ENCODE results near the gene SYMPK.

DNA sequence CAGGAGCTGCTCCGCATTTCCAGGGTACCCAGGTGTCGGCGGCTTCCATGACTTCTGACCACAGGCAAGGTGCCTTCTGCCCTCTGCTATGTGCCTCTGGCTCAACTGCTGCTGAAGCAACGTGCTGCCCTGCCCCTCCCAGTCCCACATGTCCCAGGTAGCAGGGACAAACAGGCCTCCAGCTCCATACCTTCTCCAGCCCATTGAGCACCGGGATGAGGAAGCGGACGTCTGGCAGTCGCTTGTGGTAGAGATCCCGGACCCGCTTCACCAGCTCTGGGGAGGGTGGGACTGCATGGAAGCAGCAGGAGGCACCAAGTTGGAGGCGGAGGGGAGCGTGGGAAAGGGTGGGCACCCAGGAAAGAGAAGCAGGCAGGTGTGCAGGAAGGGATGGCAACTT, 39.8 kb downstream of the SYMPK start:
- TF ChIP-seq, protein P1, sequence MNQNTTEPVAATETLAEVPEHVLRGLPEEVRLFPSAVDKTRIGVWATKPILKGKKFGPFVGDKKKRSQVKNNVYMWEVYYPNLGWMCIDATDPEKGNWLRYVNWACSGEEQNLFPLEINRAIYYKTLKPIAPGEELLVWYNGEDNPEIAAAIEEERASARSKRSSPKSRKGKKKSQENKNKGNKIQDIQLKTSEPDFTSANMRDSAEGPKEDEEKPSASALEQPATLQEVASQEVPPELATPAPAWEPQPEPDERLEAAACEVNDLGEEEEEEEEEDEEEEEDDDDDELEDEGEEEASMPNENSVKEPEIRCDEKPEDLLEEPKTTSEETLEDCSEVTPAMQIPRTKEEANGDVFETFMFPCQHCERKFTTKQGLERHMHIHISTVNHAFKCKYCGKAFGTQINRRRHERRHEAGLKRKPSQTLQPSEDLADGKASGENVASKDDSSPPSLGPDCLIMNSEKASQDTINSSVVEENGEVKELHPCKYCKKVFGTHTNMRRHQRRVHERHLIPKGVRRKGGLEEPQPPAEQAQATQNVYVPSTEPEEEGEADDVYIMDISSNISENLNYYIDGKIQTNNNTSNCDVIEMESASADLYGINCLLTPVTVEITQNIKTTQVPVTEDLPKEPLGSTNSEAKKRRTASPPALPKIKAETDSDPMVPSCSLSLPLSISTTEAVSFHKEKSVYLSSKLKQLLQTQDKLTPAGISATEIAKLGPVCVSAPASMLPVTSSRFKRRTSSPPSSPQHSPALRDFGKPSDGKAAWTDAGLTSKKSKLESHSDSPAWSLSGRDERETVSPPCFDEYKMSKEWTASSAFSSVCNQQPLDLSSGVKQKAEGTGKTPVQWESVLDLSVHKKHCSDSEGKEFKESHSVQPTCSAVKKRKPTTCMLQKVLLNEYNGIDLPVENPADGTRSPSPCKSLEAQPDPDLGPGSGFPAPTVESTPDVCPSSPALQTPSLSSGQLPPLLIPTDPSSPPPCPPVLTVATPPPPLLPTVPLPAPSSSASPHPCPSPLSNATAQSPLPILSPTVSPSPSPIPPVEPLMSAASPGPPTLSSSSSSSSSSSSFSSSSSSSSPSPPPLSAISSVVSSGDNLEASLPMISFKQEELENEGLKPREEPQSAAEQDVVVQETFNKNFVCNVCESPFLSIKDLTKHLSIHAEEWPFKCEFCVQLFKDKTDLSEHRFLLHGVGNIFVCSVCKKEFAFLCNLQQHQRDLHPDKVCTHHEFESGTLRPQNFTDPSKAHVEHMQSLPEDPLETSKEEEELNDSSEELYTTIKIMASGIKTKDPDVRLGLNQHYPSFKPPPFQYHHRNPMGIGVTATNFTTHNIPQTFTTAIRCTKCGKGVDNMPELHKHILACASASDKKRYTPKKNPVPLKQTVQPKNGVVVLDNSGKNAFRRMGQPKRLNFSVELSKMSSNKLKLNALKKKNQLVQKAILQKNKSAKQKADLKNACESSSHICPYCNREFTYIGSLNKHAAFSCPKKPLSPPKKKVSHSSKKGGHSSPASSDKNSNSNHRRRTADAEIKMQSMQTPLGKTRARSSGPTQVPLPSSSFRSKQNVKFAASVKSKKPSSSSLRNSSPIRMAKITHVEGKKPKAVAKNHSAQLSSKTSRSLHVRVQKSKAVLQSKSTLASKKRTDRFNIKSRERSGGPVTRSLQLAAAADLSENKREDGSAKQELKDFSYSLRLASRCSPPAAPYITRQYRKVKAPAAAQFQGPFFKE (tag by site-specific recombination; IDR thresholded peaks at IDR 0.05; ENCODE audit: borderline replicate concordance) = no peak
- TF ChIP-seq, protein P2, sequence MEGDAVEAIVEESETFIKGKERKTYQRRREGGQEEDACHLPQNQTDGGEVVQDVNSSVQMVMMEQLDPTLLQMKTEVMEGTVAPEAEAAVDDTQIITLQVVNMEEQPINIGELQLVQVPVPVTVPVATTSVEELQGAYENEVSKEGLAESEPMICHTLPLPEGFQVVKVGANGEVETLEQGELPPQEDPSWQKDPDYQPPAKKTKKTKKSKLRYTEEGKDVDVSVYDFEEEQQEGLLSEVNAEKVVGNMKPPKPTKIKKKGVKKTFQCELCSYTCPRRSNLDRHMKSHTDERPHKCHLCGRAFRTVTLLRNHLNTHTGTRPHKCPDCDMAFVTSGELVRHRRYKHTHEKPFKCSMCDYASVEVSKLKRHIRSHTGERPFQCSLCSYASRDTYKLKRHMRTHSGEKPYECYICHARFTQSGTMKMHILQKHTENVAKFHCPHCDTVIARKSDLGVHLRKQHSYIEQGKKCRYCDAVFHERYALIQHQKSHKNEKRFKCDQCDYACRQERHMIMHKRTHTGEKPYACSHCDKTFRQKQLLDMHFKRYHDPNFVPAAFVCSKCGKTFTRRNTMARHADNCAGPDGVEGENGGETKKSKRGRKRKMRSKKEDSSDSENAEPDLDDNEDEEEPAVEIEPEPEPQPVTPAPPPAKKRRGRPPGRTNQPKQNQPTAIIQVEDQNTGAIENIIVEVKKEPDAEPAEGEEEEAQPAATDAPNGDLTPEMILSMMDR (tag by site-specific recombination; IDR thresholded peaks at IDR 0.05) = no peak
- TF ChIP-seq TCF7L2 (IDR thresholded peaks at IDR 0.05; ENCODE audit: borderline replicate concordance, low read depth, low read length) = no peak
- TF ChIP-seq ZNF529 (tag by site-specific recombination; IDR thresholded peaks at IDR 0.05; ENCODE audit: insufficient replicate concordance) = no peak
- no peak for TF ChIP-seq ZNF2 (tag by site-specific recombination; IDR thresholded peaks at IDR 0.05)

Data from HEK293 (cell line).